Measurements from ENCODE around the gene LMTK3. TPM values are rescaled to one million over a fixed set of nuclear protein-coding genes. Genes with fewer than 3 reads are reported as not detected.
"Not testable (repeated sequence)": the region's sequence is repeated elsewhere in the genome, so short reads cannot be mapped to it uniquely, and the experiment has no call there.

The LMTK3 gene
- total RNA-seq, 1 donor: not detected

DNA sequence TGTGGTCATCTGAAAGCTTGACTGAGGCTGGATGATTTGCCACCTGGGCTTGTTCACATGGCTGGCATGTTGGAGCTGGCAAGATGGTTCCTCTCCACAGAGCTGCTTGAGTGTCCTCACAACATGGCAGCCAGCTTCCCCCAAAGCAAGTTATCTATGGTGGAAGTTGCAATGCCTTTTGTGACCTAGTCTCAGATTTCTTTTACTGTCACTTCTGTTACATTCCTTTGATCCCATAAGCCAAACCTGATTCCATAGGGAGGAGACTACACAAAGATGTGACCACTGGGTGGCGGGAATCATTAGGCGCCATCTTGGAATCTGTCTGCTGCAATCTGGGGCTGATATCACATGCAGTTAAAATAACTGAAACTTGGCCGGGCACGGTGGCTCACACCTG lies 17.5 kb upstream of the LMTK3 start:
- no peak overlapping the region for H3K4me2 ChIP-seq (ENCODE audit: insufficient read depth, low read length)
- H3K9me3 ChIP-seq (ENCODE audit: low read depth, low read length): peaks cover 6% of the 10 kb centered on the region
- no peak for DNase-seq (ENCODE audit: insufficient read length, low spot score, missing footprints)
- H3K4me3 ChIP-seq (ENCODE audit: insufficient read depth, low read length): no peak overlapping the region
- H3K4me1 ChIP-seq (ENCODE audit: insufficient read depth, low read length): no peaks in the 10 kb centered on the region
- H3K27me3 ChIP-seq (ENCODE audit: insufficient read depth, low read length): peaks cover 6% of the 10 kb centered on the region
- no peak overlapping the region for H3K27ac ChIP-seq (ENCODE audit: low read depth, low read length)
- H3K36me3 ChIP-seq (ENCODE audit: insufficient read depth, low read length): no peaks in the 10 kb centered on the region
- TF ChIP-seq, protein P1, sequence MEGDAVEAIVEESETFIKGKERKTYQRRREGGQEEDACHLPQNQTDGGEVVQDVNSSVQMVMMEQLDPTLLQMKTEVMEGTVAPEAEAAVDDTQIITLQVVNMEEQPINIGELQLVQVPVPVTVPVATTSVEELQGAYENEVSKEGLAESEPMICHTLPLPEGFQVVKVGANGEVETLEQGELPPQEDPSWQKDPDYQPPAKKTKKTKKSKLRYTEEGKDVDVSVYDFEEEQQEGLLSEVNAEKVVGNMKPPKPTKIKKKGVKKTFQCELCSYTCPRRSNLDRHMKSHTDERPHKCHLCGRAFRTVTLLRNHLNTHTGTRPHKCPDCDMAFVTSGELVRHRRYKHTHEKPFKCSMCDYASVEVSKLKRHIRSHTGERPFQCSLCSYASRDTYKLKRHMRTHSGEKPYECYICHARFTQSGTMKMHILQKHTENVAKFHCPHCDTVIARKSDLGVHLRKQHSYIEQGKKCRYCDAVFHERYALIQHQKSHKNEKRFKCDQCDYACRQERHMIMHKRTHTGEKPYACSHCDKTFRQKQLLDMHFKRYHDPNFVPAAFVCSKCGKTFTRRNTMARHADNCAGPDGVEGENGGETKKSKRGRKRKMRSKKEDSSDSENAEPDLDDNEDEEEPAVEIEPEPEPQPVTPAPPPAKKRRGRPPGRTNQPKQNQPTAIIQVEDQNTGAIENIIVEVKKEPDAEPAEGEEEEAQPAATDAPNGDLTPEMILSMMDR (IDR thresholded peaks at IDR 0.05; ENCODE audit: extremely low read depth, low read depth, low read length): no peak
- H4K20me1 ChIP-seq (ENCODE audit: insufficient read depth, low read length): no peaks in the 10 kb centered on the region
- no peaks in the 10 kb centered on the region for H3K79me2 ChIP-seq (ENCODE audit: insufficient read depth, low read length)
- H2AFZ ChIP-seq (ENCODE audit: low read length): no peak overlapping the region

DNA sequence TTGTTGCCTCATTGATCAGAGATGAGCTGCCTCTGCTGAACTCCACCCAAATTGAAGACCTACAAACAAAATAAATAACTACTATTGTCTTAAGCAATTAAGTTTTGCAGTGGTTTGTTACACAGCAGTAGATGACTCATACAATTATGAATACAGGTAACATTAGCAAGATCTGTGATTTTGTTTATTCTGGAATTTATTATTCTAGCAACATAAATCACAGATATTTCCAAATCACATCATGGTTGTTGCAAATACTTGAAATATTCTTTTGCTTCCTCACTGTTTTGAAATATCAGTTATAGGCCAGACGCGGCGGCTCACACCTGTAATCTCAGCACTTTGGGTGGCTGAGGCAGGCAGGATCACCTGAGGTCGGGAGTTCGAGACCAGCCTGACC lies 13.1 kb upstream of the LMTK3 start:
- DNase-seq (ENCODE audit: insufficient read length, low spot score, missing footprints): no peak
- no peaks in the 10 kb centered on the region for H3K79me2 ChIP-seq (ENCODE audit: insufficient read depth, low read length)
- H3K4me3 ChIP-seq (ENCODE audit: insufficient read depth, low read length): no peak overlapping the region
- H3K27me3 ChIP-seq (ENCODE audit: insufficient read depth, low read length): no peaks in the 10 kb centered on the region
- H4K20me1 ChIP-seq (ENCODE audit: insufficient read depth, low read length): no peaks in the 10 kb centered on the region
- no peaks in the 10 kb centered on the region for H3K36me3 ChIP-seq (ENCODE audit: insufficient read depth, low read length)
- TF ChIP-seq, protein P1 (IDR thresholded peaks at IDR 0.05; ENCODE audit: extremely low read depth, low read depth, low read length): no peak
- peaks cover 8% of the 10 kb centered on the region for H3K9me3 ChIP-seq (ENCODE audit: low read depth, low read length)
- H2AFZ ChIP-seq (ENCODE audit: low read length): no peak overlapping the region
- no peak overlapping the region for H3K4me2 ChIP-seq (ENCODE audit: insufficient read depth, low read length)
- no peak overlapping the region for H3K27ac ChIP-seq (ENCODE audit: low read depth, low read length)
- H3K4me1 ChIP-seq (ENCODE audit: insufficient read depth, low read length): no peaks in the 10 kb centered on the region

DNA sequence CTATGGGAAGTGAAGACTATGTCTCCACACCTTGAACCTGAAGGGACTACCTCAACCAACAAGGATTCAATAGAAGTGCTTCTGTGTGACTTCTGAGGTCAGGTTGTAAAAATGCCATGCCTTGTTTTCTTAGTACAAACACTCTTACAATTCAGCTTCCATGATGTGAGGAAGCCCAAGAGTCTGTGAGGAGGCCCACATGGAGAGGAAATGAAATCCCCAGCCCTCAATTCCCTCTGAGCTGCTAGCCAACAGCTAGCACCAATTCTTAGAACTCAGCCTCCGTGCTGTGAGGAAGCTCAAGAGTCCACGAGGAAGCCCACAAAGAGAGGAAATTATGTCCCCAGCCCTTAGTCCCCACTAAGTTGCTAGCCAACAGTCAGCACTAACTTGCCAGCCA lies 12.6 kb upstream of the LMTK3 start:
- no peaks in the 10 kb centered on the region for H3K4me1 ChIP-seq (ENCODE audit: insufficient read depth, low read length)
- no peaks in the 10 kb centered on the region for H3K79me2 ChIP-seq (ENCODE audit: insufficient read depth, low read length)
- DNase-seq (ENCODE audit: insufficient read length, low spot score, missing footprints): no peak

DNA sequence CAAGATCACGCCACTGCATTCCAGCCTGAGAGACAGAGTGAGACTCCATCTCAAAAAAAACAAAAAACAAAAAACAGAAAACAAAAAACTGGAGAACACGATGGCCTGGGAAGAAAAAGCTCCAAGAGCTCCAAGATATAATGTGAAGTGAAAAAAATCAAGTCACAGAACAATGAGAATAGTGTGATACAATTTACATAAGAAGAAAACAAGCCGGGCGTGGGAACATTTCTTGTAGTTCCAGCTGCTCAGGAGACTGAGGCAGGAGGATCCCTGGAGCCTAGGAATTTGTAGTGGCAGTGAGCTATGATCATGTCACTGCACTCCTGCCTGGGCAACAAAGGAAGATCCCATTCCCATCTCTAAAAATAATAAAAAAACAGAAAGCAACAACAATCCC lies 8.5 kb upstream of the LMTK3 start:
- H3K27me3 ChIP-seq (ENCODE audit: insufficient read depth, low read length): no peaks in the 10 kb centered on the region
- TF ChIP-seq, protein P1 (IDR thresholded peaks at IDR 0.05; ENCODE audit: extremely low read depth, low read depth, low read length): no peak
- no peaks in the 10 kb centered on the region for H3K79me2 ChIP-seq (ENCODE audit: insufficient read depth, low read length)
- no peaks in the 10 kb centered on the region for H4K20me1 ChIP-seq (ENCODE audit: insufficient read depth, low read length)
- no peak overlapping the region for H3K27ac ChIP-seq (ENCODE audit: low read depth, low read length)
- H3K4me2 ChIP-seq (ENCODE audit: insufficient read depth, low read length): no peak overlapping the region
- H3K36me3 ChIP-seq (ENCODE audit: insufficient read depth, low read length): no peaks in the 10 kb centered on the region
- DNase-seq (ENCODE audit: insufficient read length, low spot score, missing footprints): no peak
- H3K4me3 ChIP-seq (ENCODE audit: insufficient read depth, low read length): no peak overlapping the region
- no peak overlapping the region for H2AFZ ChIP-seq (ENCODE audit: low read length)
- H3K9me3 ChIP-seq (ENCODE audit: low read depth, low read length): peaks cover 3% of the 10 kb centered on the region
- H3K4me1 ChIP-seq (ENCODE audit: insufficient read depth, low read length): no peaks in the 10 kb centered on the region

More for the DNA sequence above, 12.6 kb upstream of the LMTK3 start:
- TF ChIP-seq, protein P1 (IDR thresholded peaks at IDR 0.05; ENCODE audit: extremely low read depth, low read depth, low read length): no peak
- Histone ChIP-seq H3K9me3 (ENCODE audit: low read depth, low read length) (peaks cover 7% of the 10 kb centered on the region), H3K27ac (ENCODE audit: low read depth, low read length) (no peak overlapping the region), H3K27me3 (ENCODE audit: insufficient read depth, low read length) (no peaks in the 10 kb centered on the region), H2AFZ (ENCODE audit: low read length) (no peak overlapping the region), H3K4me3 (ENCODE audit: insufficient read depth, low read length) (no peak overlapping the region), H4K20me1 (ENCODE audit: insufficient read depth, low read length) (no peaks in the 10 kb centered on the region), H3K4me2 (ENCODE audit: insufficient read depth, low read length) (no peak overlapping the region), H3K36me3 (ENCODE audit: insufficient read depth, low read length) (no peaks in the 10 kb centered on the region)

DNA sequence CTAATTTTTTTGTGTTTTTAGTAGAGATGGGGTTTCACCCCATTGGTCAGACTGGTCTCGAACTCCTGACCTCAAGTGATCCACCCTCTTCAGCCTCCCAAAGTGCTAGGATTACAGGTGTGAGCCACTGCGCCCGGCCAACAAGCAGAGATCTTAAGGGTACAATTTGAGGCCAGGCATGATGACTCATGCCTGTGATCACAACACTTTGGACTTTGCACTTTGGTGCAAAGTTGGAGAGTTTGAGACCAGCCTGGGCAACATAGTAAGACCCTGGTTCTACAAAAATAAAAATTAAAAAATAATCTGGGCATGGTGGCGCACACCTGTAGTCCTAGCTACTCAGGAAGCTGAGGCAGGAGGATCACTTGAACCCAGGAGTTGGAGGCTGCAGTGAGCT lies 7.8 kb upstream of the LMTK3 start:
- H3K79me2 ChIP-seq (ENCODE audit: insufficient read depth, low read length); H3K4me2 ChIP-seq (ENCODE audit: insufficient read depth, low read length); DNase-seq (ENCODE audit: insufficient read length, low spot score, missing footprints); H4K20me1 ChIP-seq (ENCODE audit: insufficient read depth, low read length); H3K27me3 ChIP-seq (ENCODE audit: insufficient read depth, low read length); H3K36me3 ChIP-seq (ENCODE audit: insufficient read depth, low read length); H3K4me1 ChIP-seq (ENCODE audit: insufficient read depth, low read length); H3K9me3 ChIP-seq (ENCODE audit: low read depth, low read length); H3K4me3 ChIP-seq (ENCODE audit: insufficient read depth, low read length); H2AFZ ChIP-seq (ENCODE audit: low read length); H3K27ac ChIP-seq (ENCODE audit: low read depth, low read length): not testable (repeated sequence)
